H9 (cell line): Measurements from ENCODE around the gene PIK3C2B. TPM values are rescaled to one million over a fixed set of nuclear protein-coding genes. Genes with fewer than 3 reads are reported as not detected.

Source experiments
- DNase-seq: peaks from one replicate; pipeline ENCODE4 v3.0.0-alpha.2; 2017
- H2AFZ ChIP-seq: one replicate; pipeline ENCODE4 v1.6.1; 2013; ENCODE audit warnings: mild to moderate bottlenecking, low read length, control low read depth, moderate library complexity
- H2AK5ac ChIP-seq: 2 replicates; pipeline ENCODE4 v1.6.1; 2013; ENCODE audit warnings: low read length, control low read depth, mixed read lengths; ENCODE audit not compliant: insufficient read length
- H2BK120ac ChIP-seq: one replicate; pipeline ENCODE4 v1.6.1; 2013; ENCODE audit warnings: low read depth, mild to moderate bottlenecking, low read length, control low read depth, inconsistent platforms; ENCODE audit not compliant: poor library complexity, severe bottlenecking
- H2BK12ac ChIP-seq: 2 replicates; pipeline ENCODE4 v1.6.1; 2013; ENCODE audit warnings: low read length, control low read depth, mixed read lengths, low read depth; ENCODE audit not compliant: insufficient read length
- H2BK15ac ChIP-seq: 2 replicates; pipeline ENCODE4 v1.6.1; 2013; ENCODE audit warnings: low read depth, low read length, control low read depth
- H2BK20ac ChIP-seq: one replicate; pipeline ENCODE4 v1.6.1; 2013; ENCODE audit warnings: low read depth, mild to moderate bottlenecking, low read length, control low read depth, inconsistent platforms; ENCODE audit not compliant: poor library complexity, severe bottlenecking
- H2BK5ac ChIP-seq: 2 replicates; pipeline ENCODE4 v1.6.1; 2013; ENCODE audit warnings: low read length, control low read depth, mixed read lengths; ENCODE audit not compliant: insufficient read length
- H3K14ac ChIP-seq: 2 replicates; pipeline ENCODE4 v1.6.1; 2013; ENCODE audit warnings: low read length, control low read depth; ENCODE audit not compliant: insufficient read depth
- H3K18ac ChIP-seq: 2 replicates; pipeline ENCODE4 v1.6.1; 2013; ENCODE audit warnings: low read depth, mild to moderate bottlenecking, mixed read lengths, low read length, control low read depth; ENCODE audit not compliant: insufficient read length
- H3K23ac ChIP-seq: 2 replicates; pipeline ENCODE4 v1.6.1; 2013; ENCODE audit warnings: low read length, control low read depth, mixed read lengths, low read depth; ENCODE audit not compliant: insufficient read length
- H3K23me2 ChIP-seq: 2 replicates; pipeline ENCODE4 v1.6.1; 2013; ENCODE audit warnings: low read depth, mild to moderate bottlenecking, mixed read lengths, low read length, control low read depth; ENCODE audit not compliant: insufficient read length, poor library complexity, severe bottlenecking
- H3K27ac ChIP-seq: 2 replicates; pipeline ENCODE4 v1.5.1; 2013; ENCODE audit warnings: low read length, control low read depth, mixed read lengths, low read depth; ENCODE audit not compliant: insufficient read length
- H3K27me3 ChIP-seq: 2 replicates; pipeline ENCODE4 v1.6.1; 2013; ENCODE audit warnings: low read length, control low read depth, inconsistent platforms; ENCODE audit not compliant: insufficient read depth
- H3K4ac ChIP-seq: 2 replicates; pipeline ENCODE4 v1.6.1; 2013; ENCODE audit warnings: low read depth, mild to moderate bottlenecking, control low read depth, inconsistent platforms, low read length, moderate library complexity
- H3K4me1 ChIP-seq: 2 replicates; pipeline ENCODE4 v1.6.1; 2013; ENCODE audit warnings: low read length, control low read depth, inconsistent platforms; ENCODE audit not compliant: insufficient read depth
- H3K4me2 ChIP-seq: 2 replicates; pipeline ENCODE4 v1.6.1; 2013; ENCODE audit warnings: low read length, control low read depth, mixed read lengths; ENCODE audit not compliant: insufficient read length, insufficient read depth
- H3K56ac ChIP-seq: 2 replicates; pipeline ENCODE4 v1.6.1; 2013; ENCODE audit warnings: low read depth, mild to moderate bottlenecking, mixed read lengths, low read length, control low read depth; ENCODE audit not compliant: insufficient read length
- H3K79me1 ChIP-seq: 2 replicates; pipeline ENCODE4 v1.6.1; 2013; ENCODE audit warnings: low read depth, mild to moderate bottlenecking, moderate library complexity, low read length, control low read depth, inconsistent platforms; ENCODE audit not compliant: insufficient read depth, poor library complexity, severe bottlenecking
- H3K79me2 ChIP-seq: 2 replicates; pipeline ENCODE4 v1.6.1; 2013; ENCODE audit warnings: low read length, control low read depth, inconsistent platforms; ENCODE audit not compliant: insufficient read depth
- H3K9ac ChIP-seq: 2 replicates; pipeline ENCODE4 v1.6.1; 2013; ENCODE audit warnings: low read length, control low read depth, mixed read lengths; ENCODE audit not compliant: insufficient read length; ENCODE audit errors: extremely low read depth
- H3K9me3 ChIP-seq: one replicate; pipeline ENCODE4 v1.6.1; 2013; ENCODE audit warnings: low read depth, low read length, inconsistent platforms; ENCODE audit not compliant: control insufficient read depth
- H3T11ph ChIP-seq: one replicate; pipeline ENCODE4 v1.6.1; 2013; ENCODE audit warnings: mild to moderate bottlenecking, low read length, control low read depth, inconsistent platforms
- H4K20me1 ChIP-seq: one replicate; pipeline ENCODE4 v1.6.1; 2013; ENCODE audit not compliant: control insufficient read depth, insufficient read length, insufficient read depth
- H4K5ac ChIP-seq: 2 replicates; pipeline ENCODE4 v1.6.1; 2013; ENCODE audit warnings: low read depth, mild to moderate bottlenecking, mixed read lengths, low read length, control low read depth; ENCODE audit not compliant: insufficient read length
- H4K8ac ChIP-seq: replicated peaks from 2 replicates; pipeline ENCODE4 v1.6.1; 2013; ENCODE audit warnings: low read length, control low read depth, mixed read lengths, low read depth; ENCODE audit not compliant: insufficient read length
- H4K91ac ChIP-seq: 2 replicates; pipeline ENCODE4 v1.6.1; 2013; ENCODE audit warnings: low read depth, mild to moderate bottlenecking, moderate library complexity, mixed read lengths, low read length, control low read depth; ENCODE audit not compliant: insufficient read length
- H3K27ac Mint-ChIP-seq, 3 experiments: 2 replicates in 2 of 3; 3 replicates in 1 of 3; pipeline ENCODE4 v1.8.0; 2020 to 2021; ENCODE audit warnings: mixed read lengths in 3 of 3, mild to moderate bottlenecking in 1 of 3, moderate library complexity in 1 of 3
- H3K27me3 Mint-ChIP-seq: 2 replicates; pipeline ENCODE4 v1.8.0; 2021; ENCODE audit warnings: low read depth, mild to moderate bottlenecking, moderate library complexity, mixed read lengths
- H3K36me3 Mint-ChIP-seq, 3 experiments: 2 replicates in 2 of 3; 3 replicates in 1 of 3; pipeline ENCODE4 v1.8.0; 2020 to 2021; ENCODE audit warnings: low read depth in 3 of 3, mixed read lengths in 3 of 3; ENCODE audit not compliant: insufficient read depth in 1 of 3
- H3K4me1 Mint-ChIP-seq, 2 experiments: 2 replicates each; pipeline ENCODE4 v1.8.0; 2020; ENCODE audit warnings: mixed read lengths in 2 of 2
- H3K4me3 Mint-ChIP-seq, 2 experiments: 2 replicates in 1 of 2; 3 replicates in 1 of 2; pipeline ENCODE4 v1.8.0; 2020 to 2021; ENCODE audit warnings: mild to moderate bottlenecking in 2 of 2, mixed read lengths in 2 of 2, moderate library complexity in 1 of 2
- H3K9me3 Mint-ChIP-seq, 2 experiments: 2 replicates in 1 of 2; 3 replicates in 1 of 2; pipeline ENCODE4 v1.8.0; 2020; ENCODE audit warnings: mild to moderate bottlenecking in 2 of 2, mixed read lengths in 2 of 2, moderate library complexity in 1 of 2
- CTCF ChIP-seq: fragments of 200-600 bp; sonication (generic); conservative IDR thresholded peaks from 3 replicates; pipeline ENCODE4 v1.8.0; 2021; ENCODE audit warnings: antibody characterized with exemption, mild to moderate bottlenecking
- WGBS: extraction: QIAGEN DNeasy Blood & Tissue Kit; methylation state at CpG from one replicate; pipeline ENCODE4 v1.1.7; 2013; ENCODE audit warnings: missing lambda C conversion rate, low lambda C conversion rate, mixed read lengths; ENCODE audit not compliant: insufficient read length; ENCODE audit errors: extremely low coverage; 5-methylcytosine and 5-hydroxymethylcytosine counted together
- total RNA-seq: library from RNA; stranded (reverse); gene quantifications from 2 replicates; pipeline ENCODE4 v1.2.1, GENCODE V29; 2021

The PIK3C2B gene
- total RNA-seq, 1 experiment from 2014 or later = 13.1 TPM

GRCh38 chr1:204499511-204500468, 5.2 kb upstream of the PIK3C2B start:
- Histone ChIP-seq H3K9ac (no peak overlapping the region), H3K23me2 (peaks cover 6% of the 10 kb centered on the region), H2BK5ac (no peak overlapping the region), H3K79me1 (no peaks in the 10 kb centered on the region), H3K9me3 (no peaks in the 10 kb centered on the region), H4K8ac (no peak overlapping the region), H3K4me2 (no peak overlapping the region), H4K5ac (no peak overlapping the region), H3K14ac (no peak overlapping the region), H3T11ph (no peak overlapping the region), H2AK5ac (no peak overlapping the region), H4K20me1 (no peaks in the 10 kb centered on the region), H4K91ac (no peak overlapping the region), H3K79me2 (no peaks in the 10 kb centered on the region), H3K18ac (no peak overlapping the region), H3K27ac (no peak overlapping the region), H3K27me3 (no peaks in the 10 kb centered on the region), H3K23ac (no peak overlapping the region), H2BK12ac (no peak overlapping the region), H2AFZ (no peak overlapping the region), H2BK120ac (no peak overlapping the region), H3K56ac (no peak overlapping the region), H2BK15ac (no peak overlapping the region), H2BK20ac (no peak overlapping the region), H3K4me1 (0 out of 2 replicates have a peak, but pooled peaks cover 2% of the 10 kb centered on the region), H3K4ac (no peak overlapping the region)
- TF ChIP-seq CTCF = no peak
- Mint-ChIP-seq H3K9me3 (no peaks in the 10 kb centered on the region), H3K27me3 (peaks cover 21% of the 10 kb centered on the region), H3K27ac (no peak overlapping the region), H3K4me3 (no peak overlapping the region), H3K36me3 (no peaks in the 10 kb centered on the region), H3K4me1 (peaks cover 16% of the 10 kb centered on the region in 2 experiments)
- no peak for DNase-seq
- no CpG with 5 or more reads among the region's 7 CpGs for WGBS
